ENCODE data around the gene XRCC4. TPM values are rescaled to one million over a fixed set of nuclear protein-coding genes. Genes with fewer than 3 reads are reported as not detected.

The XRCC4 gene
- total RNA-seq, 1 donor, result 8.0 TPM

- Histone ChIP-seq H3K4me3 (ENCODE audit: insufficient read depth, low read length) (no peak overlapping the region), H3K27me3 (ENCODE audit: insufficient read depth, low read length) (no peaks in the 10 kb centered on the region), H2AFZ (ENCODE audit: low read length) (no peak overlapping the region), H3K4me2 (ENCODE audit: insufficient read depth, low read length) (no peak overlapping the region), H4K20me1 (ENCODE audit: insufficient read depth, low read length) (no peaks in the 10 kb centered on the region), H3K27ac (ENCODE audit: low read depth, low read length) (no peak overlapping the region), H3K9me3 (ENCODE audit: low read depth, low read length) (no peaks in the 10 kb centered on the region), H3K4me1 (ENCODE audit: insufficient read depth, low read length) (no peaks in the 10 kb centered on the region), H3K79me2 (ENCODE audit: insufficient read depth, low read length) (no peaks in the 10 kb centered on the region), H3K36me3 (ENCODE audit: insufficient read depth, low read length) (no peaks in the 10 kb centered on the region)
- DNase-seq (ENCODE audit: insufficient read length, low spot score, missing footprints), result no peak
- TF ChIP-seq CTCF (IDR thresholded peaks at IDR 0.05; ENCODE audit: extremely low read depth, low read depth, low read length), result no peak
Observed at GRCh38 chr5:83227611-83228010, 150.3 kb downstream of the XRCC4 start.

DNA sequence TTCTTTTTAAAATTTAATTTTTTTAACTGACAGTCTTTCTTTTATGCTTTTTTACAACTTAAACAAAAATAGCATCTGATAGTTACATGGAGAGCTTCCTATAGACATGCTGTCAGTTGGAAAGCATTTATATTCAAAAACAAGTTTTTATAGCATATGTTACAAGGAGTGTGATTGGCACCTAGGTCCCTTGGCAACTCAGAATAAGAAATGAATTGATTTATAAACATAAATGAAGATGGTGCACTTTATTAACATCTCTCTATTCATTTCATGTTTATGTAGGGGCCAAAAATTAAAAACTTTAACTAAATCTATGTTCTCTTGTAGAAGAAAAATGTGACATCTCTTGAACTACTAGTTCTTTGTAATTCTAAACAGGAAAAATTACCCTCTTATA, 153.2 kb downstream of the XRCC4 start:
- Histone ChIP-seq H2AFZ (ENCODE audit: low read length) (no peak overlapping the region), H3K4me2 (ENCODE audit: insufficient read depth, low read length) (no peak overlapping the region), H3K27me3 (ENCODE audit: insufficient read depth, low read length) (no peaks in the 10 kb centered on the region), H3K4me1 (ENCODE audit: insufficient read depth, low read length) (no peaks in the 10 kb centered on the region), H3K36me3 (ENCODE audit: insufficient read depth, low read length) (no peaks in the 10 kb centered on the region), H3K79me2 (ENCODE audit: insufficient read depth, low read length) (no peaks in the 10 kb centered on the region), H3K9me3 (ENCODE audit: low read depth, low read length) (no peaks in the 10 kb centered on the region), H3K4me3 (ENCODE audit: insufficient read depth, low read length) (no peak overlapping the region), H3K27ac (ENCODE audit: low read depth, low read length) (no peak overlapping the region), H4K20me1 (ENCODE audit: insufficient read depth, low read length) (no peaks in the 10 kb centered on the region)
- DNase-seq (ENCODE audit: insufficient read length, low spot score, missing footprints), result no peak
- no peak for TF ChIP-seq CTCF (IDR thresholded peaks at IDR 0.05; ENCODE audit: extremely low read depth, low read depth, low read length)

GRCh38 chr5:83244516-83244915, 167.2 kb downstream of the XRCC4 start:
- H3K4me3 ChIP-seq (ENCODE audit: insufficient read depth, low read length), result no peak overlapping the region
- no peak overlapping the region for H3K27ac ChIP-seq (ENCODE audit: low read depth, low read length)

GRCh38 chr5:83245037-83245436, 167.7 kb downstream of the XRCC4 start:
- no peak for TF ChIP-seq CTCF (IDR thresholded peaks at IDR 0.05; ENCODE audit: extremely low read depth, low read depth, low read length)

More at GRCh38 chr5:83244516-83244915, 167.2 kb downstream of the XRCC4 start:
- no peaks in the 10 kb centered on the region for H4K20me1 ChIP-seq (ENCODE audit: insufficient read depth, low read length)
- H3K4me2 ChIP-seq (ENCODE audit: insufficient read depth, low read length), result no peak overlapping the region
- H3K27me3 ChIP-seq (ENCODE audit: insufficient read depth, low read length), result no peaks in the 10 kb centered on the region
- no peaks in the 10 kb centered on the region for H3K36me3 ChIP-seq (ENCODE audit: insufficient read depth, low read length)
- H3K4me1 ChIP-seq (ENCODE audit: insufficient read depth, low read length), result no peaks in the 10 kb centered on the region
- no peak overlapping the region for H2AFZ ChIP-seq (ENCODE audit: low read length)
- H3K9me3 ChIP-seq (ENCODE audit: low read depth, low read length), result no peaks in the 10 kb centered on the region
- no peaks in the 10 kb centered on the region for H3K79me2 ChIP-seq (ENCODE audit: insufficient read depth, low read length)
- TF ChIP-seq CTCF (IDR thresholded peaks at IDR 0.05; ENCODE audit: extremely low read depth, low read depth, low read length), result no peak
- DNase-seq (ENCODE audit: insufficient read length, low spot score, missing footprints), result no peak

More at GRCh38 chr5:83245037-83245436, 167.7 kb downstream of the XRCC4 start:
- Histone ChIP-seq H3K27ac (ENCODE audit: low read depth, low read length) (no peak overlapping the region), H3K36me3 (ENCODE audit: insufficient read depth, low read length) (no peaks in the 10 kb centered on the region), H3K4me2 (ENCODE audit: insufficient read depth, low read length) (no peak overlapping the region), H4K20me1 (ENCODE audit: insufficient read depth, low read length) (no peaks in the 10 kb centered on the region), H3K27me3 (ENCODE audit: insufficient read depth, low read length) (no peaks in the 10 kb centered on the region), H3K4me3 (ENCODE audit: insufficient read depth, low read length) (no peak overlapping the region), H3K9me3 (ENCODE audit: low read depth, low read length) (no peaks in the 10 kb centered on the region), H3K79me2 (ENCODE audit: insufficient read depth, low read length) (no peaks in the 10 kb centered on the region), H3K4me1 (ENCODE audit: insufficient read depth, low read length) (no peaks in the 10 kb centered on the region), H2AFZ (ENCODE audit: low read length) (no peak overlapping the region)
- no peak for DNase-seq (ENCODE audit: insufficient read length, low spot score, missing footprints)
